ENCODE data around the gene HAAO. TPM values are rescaled to one million over a fixed set of nuclear protein-coding genes. Genes with fewer than 3 reads are reported as not detected.

Gene HAAO
- total and polyA plus RNA-seq, 11 donors: 1.3 to 10.6 (median 2.2) TPM

DNA sequence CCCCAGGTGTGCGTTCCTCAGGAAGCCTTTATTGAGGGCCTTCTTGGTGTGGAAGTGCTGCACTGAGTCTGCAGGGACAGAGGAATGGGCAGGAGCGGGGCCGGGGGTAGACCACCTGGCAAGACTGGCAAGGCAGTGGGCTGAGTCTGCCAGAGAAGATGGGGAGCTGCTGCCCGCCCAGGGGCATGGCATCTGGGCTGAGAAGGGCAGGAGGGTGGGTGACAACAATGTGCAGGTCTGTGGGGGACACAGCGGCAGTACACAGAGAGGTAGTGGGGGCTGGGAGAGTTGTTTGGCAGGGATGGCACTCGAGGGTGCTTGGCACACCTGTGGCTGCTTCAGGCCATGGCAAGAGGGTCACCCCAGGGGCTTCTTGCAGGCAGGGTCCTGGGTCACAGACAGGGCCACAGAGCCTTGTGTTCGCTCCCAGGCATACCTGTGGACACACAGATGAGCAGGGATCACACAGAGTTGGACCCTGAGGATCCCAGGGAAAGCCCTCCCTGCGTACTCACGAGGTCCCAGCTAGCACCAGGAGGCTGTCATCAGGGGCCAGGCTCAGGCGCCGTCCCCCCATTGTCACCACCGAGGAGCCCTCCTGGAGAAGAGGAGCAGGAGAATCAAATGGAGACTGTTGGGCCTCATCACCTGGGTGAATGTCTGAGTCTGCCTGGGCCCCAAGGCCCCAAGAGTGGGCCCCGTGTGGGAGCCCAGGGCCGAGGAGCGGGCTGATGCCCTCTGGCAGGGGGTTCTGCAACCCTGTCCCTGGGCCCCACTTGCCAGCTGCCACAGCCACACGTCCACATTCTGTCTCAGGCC, 25.1 kb downstream of the HAAO start:
- 90 to 91% (median 91%) methylated on average over 13 to 16 of the region's 16 CpGs for WGBS, 4 donors
- no peak overlapping the region for H3K27ac ChIP-seq
- no peaks in the 10 kb centered on the region for H3K4me1 ChIP-seq
- H3K9me3 ChIP-seq: no peaks in the 10 kb centered on the region
- no peak overlapping the region for H3K4me3 ChIP-seq
- no peaks in the 10 kb centered on the region for H3K36me3 ChIP-seq
- ATAC-seq (no peak), DNase-seq (no peak)
- intact Hi-C loops (cut with DNase I): no loop called here
- no peak for TF ChIP-seq POLR2A (IDR thresholded peaks at IDR 0.05)
- H3K27me3 ChIP-seq: no peaks in the 10 kb centered on the region

DNA sequence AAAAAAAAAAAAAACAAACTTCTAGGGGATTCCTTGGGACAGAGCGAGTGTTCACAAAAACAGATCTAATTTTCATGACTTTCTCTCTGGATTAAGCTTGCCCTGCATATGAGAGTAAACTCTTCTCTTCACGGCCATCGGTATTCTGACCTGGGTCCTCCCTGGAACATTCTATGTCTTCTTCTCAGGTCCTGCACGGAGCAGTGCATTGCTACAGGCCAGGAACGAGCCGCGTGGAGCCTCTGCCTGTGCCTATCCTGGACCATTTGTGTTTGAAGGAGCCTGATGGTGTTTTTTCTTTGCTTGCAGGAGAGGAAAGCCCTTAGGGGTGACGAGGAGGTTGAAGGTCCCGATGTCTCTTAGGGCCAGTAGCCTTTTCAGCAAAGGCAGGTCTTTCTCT, 26.7 kb downstream of the HAAO start:
- no peak for TF ChIP-seq POLR2A (IDR thresholded peaks at IDR 0.05)
- TF ChIP-seq, protein P1, sequence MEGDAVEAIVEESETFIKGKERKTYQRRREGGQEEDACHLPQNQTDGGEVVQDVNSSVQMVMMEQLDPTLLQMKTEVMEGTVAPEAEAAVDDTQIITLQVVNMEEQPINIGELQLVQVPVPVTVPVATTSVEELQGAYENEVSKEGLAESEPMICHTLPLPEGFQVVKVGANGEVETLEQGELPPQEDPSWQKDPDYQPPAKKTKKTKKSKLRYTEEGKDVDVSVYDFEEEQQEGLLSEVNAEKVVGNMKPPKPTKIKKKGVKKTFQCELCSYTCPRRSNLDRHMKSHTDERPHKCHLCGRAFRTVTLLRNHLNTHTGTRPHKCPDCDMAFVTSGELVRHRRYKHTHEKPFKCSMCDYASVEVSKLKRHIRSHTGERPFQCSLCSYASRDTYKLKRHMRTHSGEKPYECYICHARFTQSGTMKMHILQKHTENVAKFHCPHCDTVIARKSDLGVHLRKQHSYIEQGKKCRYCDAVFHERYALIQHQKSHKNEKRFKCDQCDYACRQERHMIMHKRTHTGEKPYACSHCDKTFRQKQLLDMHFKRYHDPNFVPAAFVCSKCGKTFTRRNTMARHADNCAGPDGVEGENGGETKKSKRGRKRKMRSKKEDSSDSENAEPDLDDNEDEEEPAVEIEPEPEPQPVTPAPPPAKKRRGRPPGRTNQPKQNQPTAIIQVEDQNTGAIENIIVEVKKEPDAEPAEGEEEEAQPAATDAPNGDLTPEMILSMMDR (IDR thresholded peaks at IDR 0.05): no peak
- Histone ChIP-seq H3K4me1 (no peaks in the 10 kb centered on the region), H3K9me3 (no peaks in the 10 kb centered on the region), H3K27me3 (no peaks in the 10 kb centered on the region), H3K36me3 (no peaks in the 10 kb centered on the region), H3K4me3 (no peak overlapping the region), H3K27ac (no peak overlapping the region)
- intact Hi-C loops (cut with DNase I): no loop called here
- WGBS, 4 donors: 94 to 96% (median 94%) methylated on average over 9 of the region's 9 CpGs
- DNase-seq (no peak), ATAC-seq (no peak)

DNA sequence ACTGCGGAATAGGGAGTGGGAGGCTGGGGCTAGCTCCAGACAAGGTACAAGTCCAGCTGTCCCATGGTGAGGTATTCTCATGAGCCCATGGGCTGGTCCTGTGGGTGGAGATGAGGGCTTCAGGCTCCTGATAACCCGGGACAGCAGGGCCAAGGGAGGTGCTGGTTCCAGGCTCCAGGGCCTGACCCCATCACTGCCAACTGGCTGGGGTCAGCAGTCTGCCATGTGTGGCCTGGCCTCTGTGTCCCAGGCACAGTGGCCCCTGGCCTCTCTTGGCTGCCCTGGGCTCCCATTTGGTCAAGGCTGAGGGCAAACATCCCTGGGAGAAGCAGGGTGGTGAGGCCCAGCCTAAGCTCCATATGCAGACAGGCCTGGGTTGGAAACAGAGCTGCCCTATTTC, 27.5 kb downstream of the HAAO start:
- Histone ChIP-seq H3K36me3 (no peaks in the 10 kb centered on the region), H3K27me3 (no peaks in the 10 kb centered on the region), H3K4me3 (no peak overlapping the region), H3K4me1 (no peaks in the 10 kb centered on the region), H3K27ac (no peak overlapping the region), H3K9me3 (no peaks in the 10 kb centered on the region)
- 83 to 100% (median 91%) methylated on average over 1 to 2 of the region's 2 CpGs for WGBS, 4 donors
- ATAC-seq (no peak), DNase-seq (no peak)
- intact Hi-C loops (cut with DNase I): no loop called here
- TF ChIP-seq, protein P1 (IDR thresholded peaks at IDR 0.05): no peak
- no peak for TF ChIP-seq POLR2A (IDR thresholded peaks at IDR 0.05)

DNA sequence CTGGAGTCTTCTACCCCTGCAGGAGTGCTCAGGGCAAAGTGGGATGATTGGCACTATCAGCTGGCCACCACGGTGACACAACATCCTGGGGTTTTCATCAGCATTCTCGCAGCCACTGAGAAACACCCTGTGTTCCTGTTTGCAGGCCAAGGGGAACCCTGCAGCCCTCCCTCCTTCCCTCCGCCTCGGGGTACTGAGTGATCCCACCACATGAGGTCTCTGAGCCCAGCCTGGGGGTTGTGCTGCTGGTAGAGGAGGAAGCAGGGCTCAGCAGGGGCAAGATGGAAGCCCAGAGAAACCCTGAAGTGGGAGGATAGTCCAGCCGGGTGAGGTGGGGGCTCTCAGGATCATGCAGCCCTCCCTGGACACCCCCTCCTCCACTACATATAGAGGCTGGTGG, 28.3 kb downstream of the HAAO start, which contains the start of gene OXER1:
OXER1 (minus strand) TSS at position 40 of the 400 bp plus-strand sequence. CDS start 73 bp downstream, outside the sequence.
- intact Hi-C loops (cut with DNase I): no loop called here
- ATAC-seq (peak in 1 of 4 donors; percentile 9), DNase-seq (no peak)
- Histone ChIP-seq H3K27me3 (no peaks in the 10 kb centered on the region), H3K27ac (no peak within 1 kb of the TSS), H3K4me1 (no peaks in the 10 kb centered on the region), H3K4me3 (no peak within 1 kb of the TSS), H3K36me3 (no peaks in the 10 kb centered on the region), H3K9me3 (no peaks in the 10 kb centered on the region)
- no peak for TF ChIP-seq POLR2A (IDR thresholded peaks at IDR 0.05)
- TF ChIP-seq, protein P1 (IDR thresholded peaks at IDR 0.05): no peak
- WGBS, 4 donors: 63 to 72% (median 67%) methylated on average over 4 to 5 of the region's 5 CpGs
